Esophagus (tissue), 2 donors: ENCODE data around the gene ASIC3. TPM values are rescaled to one million over a fixed set of nuclear protein-coding genes. Genes with fewer than 3 reads are reported as not detected.
A peak's percentile ranks its signal among the peaks of the same experiment; 100 is the strongest.

Experiments used
- H3K27ac ChIP-seq, 2 donors: one replicate each; pipeline ENCODE4 v1.5.1; 2013; ENCODE audit warnings: low read depth in 2 of 2, mild to moderate bottlenecking in 2 of 2, inconsistent platforms in 1 of 2, low read length in 1 of 2, moderate library complexity in 1 of 2
- H3K27me3 ChIP-seq, 2 donors: one replicate each; pipeline ENCODE4 v1.6.1; 2013; ENCODE audit warnings: low read length in 2 of 2, control low read depth in 1 of 2, mild to moderate bottlenecking in 1 of 2; ENCODE audit not compliant: insufficient read depth in 2 of 2, control insufficient read depth in 1 of 2
- H3K36me3 ChIP-seq, 2 donors: one replicate each; pipeline ENCODE4 v1.6.1; 2013; ENCODE audit warnings: low read length in 1 of 2; ENCODE audit not compliant: control insufficient read depth in 2 of 2, insufficient read depth in 2 of 2
- H3K4me1 ChIP-seq, 2 donors: one replicate each; pipeline ENCODE4 v1.6.1; 2013; ENCODE audit warnings: low read length in 1 of 2; ENCODE audit not compliant: control insufficient read depth in 2 of 2, insufficient read depth in 2 of 2
- H3K4me3 ChIP-seq, 2 donors: one replicate each; pipeline ENCODE4 v1.5.1; 2013; ENCODE audit warnings: low read length in 2 of 2, mild to moderate bottlenecking in 2 of 2, low read depth in 1 of 2, moderate library complexity in 1 of 2
- H3K9me3 ChIP-seq, 2 donors: one replicate each; pipeline ENCODE4 v1.6.1; 2013; ENCODE audit warnings: mild to moderate bottlenecking in 2 of 2, low read depth in 1 of 2, low read length in 1 of 2, moderate library complexity in 1 of 2; ENCODE audit not compliant: control insufficient read depth in 2 of 2, insufficient read depth in 1 of 2
- WGBS, 2 donors: extraction: QIAGEN DNeasy Blood & Tissue Kit; methylation state at CpG; one replicate each; pipeline ENCODE4 v1.1.7; 2013; 5-methylcytosine and 5-hydroxymethylcytosine counted together
- polyA plus RNA-seq, 2 donors: library from polyadenylated mRNA; stranded (reverse); fragments of 200-250 nt; gene quantifications; one replicate each; pipeline ENCODE4 v1.2.3, GENCODE V29; 2013
- donor health status: healthy with polysubstance abuse.
- donor health status: Bipolar disorder and iron deficiency.

The ASIC3 gene
- polyA plus RNA-seq, 2 donors, result 1.1 to 4.2 TPM

- Histone ChIP-seq H3K9me3 (no peaks in the 10 kb centered on the region), H3K4me1 (peaks cover 10 to 13% of the 10 kb centered on the region in 2 donors), H3K4me3 (peak overlapping the region in 1 of 2 donors; percentile 29), H3K36me3 (no peaks in the 10 kb centered on the region), H3K27me3 (no peaks in the 10 kb centered on the region), H3K27ac (peak overlapping the region; percentile 75 to 84)
- 17 to 29% methylated on average over 30 of the region's 30 CpGs for WGBS, 2 donors
Measured at GRCh38 chr7:151088856-151089699, 40.7 kb downstream of the ASIC3 start.

- 72 to 76% methylated on average over 20 to 22 of the region's 22 CpGs for WGBS, 2 donors
- peaks cover 10 to 15% of the 10 kb centered on the region in 2 donors for H3K4me1 ChIP-seq
- H3K4me3 ChIP-seq, result no peak overlapping the region
- H3K36me3 ChIP-seq, result no peaks in the 10 kb centered on the region
- H3K27ac ChIP-seq, result peak overlapping the region; percentile 75 to 84
- no peaks in the 10 kb centered on the region for H3K27me3 ChIP-seq
- no peaks in the 10 kb centered on the region for H3K9me3 ChIP-seq
Measured at GRCh38 chr7:151089893-151090730, 41.8 kb downstream of the ASIC3 start.

GRCh38 chr7:151091003-151091402, 42.7 kb downstream of the ASIC3 start:
- Histone ChIP-seq H3K4me1 (peaks cover 10 to 17% of the 10 kb centered on the region in 2 donors), H3K27ac (no peak overlapping the region), H3K27me3 (no peaks in the 10 kb centered on the region), H3K9me3 (no peaks in the 10 kb centered on the region), H3K36me3 (no peaks in the 10 kb centered on the region), H3K4me3 (no peak overlapping the region)
- WGBS, 2 donors, result 86 to 88% methylated on average over 7 of the region's 7 CpGs

GRCh38 chr7:151091431-151091830, 43.1 kb downstream of the ASIC3 start:
- Histone ChIP-seq H3K4me3 (no peak overlapping the region), H3K27ac (no peak overlapping the region), H3K9me3 (no peaks in the 10 kb centered on the region), H3K4me1 (peaks cover 10 to 18% of the 10 kb centered on the region in 2 donors), H3K36me3 (no peaks in the 10 kb centered on the region), H3K27me3 (no peaks in the 10 kb centered on the region)
- WGBS, 2 donors, result 53 to 60% methylated on average over 6 of the region's 6 CpGs

- 86 to 88% methylated on average over 14 of the region's 14 CpGs for WGBS, 2 donors
- no peaks in the 10 kb centered on the region for H3K36me3 ChIP-seq
Measured at GRCh38 chr7:151091988-151092387, 43.7 kb downstream of the ASIC3 start.

GRCh38 chr7:151093748-151094147, 45.4 kb downstream of the ASIC3 start:
- 93 to 94% methylated on average over 6 of the region's 6 CpGs for WGBS, 2 donors
- Histone ChIP-seq H3K4me1 (peaks cover 5 to 12% of the 10 kb centered on the region in 2 donors), H3K9me3 (no peaks in the 10 kb centered on the region), H3K36me3 (no peaks in the 10 kb centered on the region), H3K27ac (no peak overlapping the region), H3K27me3 (no peaks in the 10 kb centered on the region), H3K4me3 (no peak overlapping the region)

More at GRCh38 chr7:151091988-151092387, 43.7 kb downstream of the ASIC3 start:
- Histone ChIP-seq H3K9me3 (no peaks in the 10 kb centered on the region), H3K27ac (no peak overlapping the region), H3K27me3 (no peaks in the 10 kb centered on the region), H3K4me3 (no peak overlapping the region), H3K4me1 (peaks cover 10 to 18% of the 10 kb centered on the region in 2 donors)

GRCh38 chr7:151094675-151095074, 46.3 kb downstream of the ASIC3 start:
- 87 to 89% methylated on average over 5 of the region's 5 CpGs for WGBS, 2 donors
- Histone ChIP-seq H3K4me1 (peaks cover 5% of the 10 kb centered on the region in 2 donors), H3K27ac (no peak overlapping the region), H3K36me3 (no peaks in the 10 kb centered on the region), H3K27me3 (no peaks in the 10 kb centered on the region), H3K4me3 (no peak overlapping the region), H3K9me3 (no peaks in the 10 kb centered on the region)

- Histone ChIP-seq H3K36me3 (no peaks in the 10 kb centered on the region), H3K4me1 (peaks cover 5% of the 10 kb centered on the region in 2 donors), H3K27me3 (no peaks in the 10 kb centered on the region), H3K4me3 (no peak overlapping the region), H3K27ac (no peak overlapping the region), H3K9me3 (no peaks in the 10 kb centered on the region)
- 57 to 58% methylated on average over 10 of the region's 10 CpGs for WGBS, 2 donors
Measured at GRCh38 chr7:151095123-151095797, 46.9 kb downstream of the ASIC3 start.

GRCh38 chr7:151095828-151096475, 47.6 kb downstream of the ASIC3 start:
- Histone ChIP-seq H3K27me3 (no peaks in the 10 kb centered on the region), H3K9me3 (no peaks in the 10 kb centered on the region), H3K36me3 (no peaks in the 10 kb centered on the region), H3K4me3 (no peak overlapping the region), H3K4me1 (peaks cover 4 to 5% of the 10 kb centered on the region in 2 donors), H3K27ac (no peak overlapping the region)
- WGBS, 2 donors, result 80 to 82% methylated on average over 17 of the region's 17 CpGs
